ENCODE measurements around the gene ANKRD33B. TPM values are rescaled to one million over a fixed set of nuclear protein-coding genes. Genes with fewer than 3 reads are reported as not detected.

Gene ANKRD33B
- total and polyA plus RNA-seq, 9 of the 15 experiments (the other 6 are each of a cell fraction or from before 2014, with no cell fraction given) = 0.10 to 1.7 (median 0.40) TPM

DNA sequence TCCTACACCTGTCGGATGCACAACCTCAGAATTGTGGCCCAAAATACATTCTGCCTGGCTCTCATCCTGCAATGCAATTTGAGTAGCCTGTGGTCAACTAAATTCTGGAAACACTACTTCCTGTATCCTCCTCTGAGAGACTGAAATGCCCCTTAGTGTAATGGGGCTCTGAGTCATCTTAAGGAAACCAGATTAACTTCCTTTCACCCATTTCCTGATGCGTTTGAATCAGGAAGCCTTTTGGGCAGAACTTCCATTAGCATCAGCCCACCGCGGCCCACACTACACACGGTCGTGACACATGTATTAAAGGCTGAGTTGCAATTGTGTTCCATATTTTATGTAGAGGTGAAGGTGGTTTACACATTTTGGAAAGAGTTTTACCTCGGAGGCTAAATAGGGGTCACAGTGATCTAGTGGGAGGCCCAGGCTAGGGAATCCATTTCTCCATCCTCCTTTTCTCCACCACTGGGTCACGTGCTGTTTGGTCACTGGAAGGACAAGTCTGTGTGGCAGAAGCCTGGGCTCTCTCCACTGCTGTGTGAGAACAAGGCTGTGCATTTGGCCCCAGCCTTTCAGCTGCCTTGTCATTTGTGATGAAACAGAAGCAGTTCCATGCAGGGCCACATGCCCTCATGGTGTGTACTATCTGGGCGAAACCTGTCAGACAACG lies 141.2 kb downstream of the ANKRD33B start (continued):
- TF ChIP-seq CHCHD3 (CRISPR knock-in tag; IDR thresholded peaks at IDR 0.05) = no peak
- peak; percentile 53; the same call in 1 of the 2 replicates for TF ChIP-seq SMARCE1 (IDR thresholded peaks at IDR 0.05)
- TF ChIP-seq RAD51 (IDR thresholded peaks at IDR 0.05; ENCODE audit: borderline replicate concordance, low read depth) = no peak; the same call in 1 of the 2 replicates
- TF ChIP-seq ZNF140 (CRISPR knock-in tag; IDR thresholded peaks at IDR 0.05) = no peak
- TF ChIP-seq BRF1 (IDR thresholded peaks at IDR 0.05; ENCODE audit: borderline replicate concordance, extremely low read depth, insufficient read length) = no peak
- TF ChIP-seq CC2D1A (IDR thresholded peaks at IDR 0.05) = no peak
- TF ChIP-seq, protein P1, sequence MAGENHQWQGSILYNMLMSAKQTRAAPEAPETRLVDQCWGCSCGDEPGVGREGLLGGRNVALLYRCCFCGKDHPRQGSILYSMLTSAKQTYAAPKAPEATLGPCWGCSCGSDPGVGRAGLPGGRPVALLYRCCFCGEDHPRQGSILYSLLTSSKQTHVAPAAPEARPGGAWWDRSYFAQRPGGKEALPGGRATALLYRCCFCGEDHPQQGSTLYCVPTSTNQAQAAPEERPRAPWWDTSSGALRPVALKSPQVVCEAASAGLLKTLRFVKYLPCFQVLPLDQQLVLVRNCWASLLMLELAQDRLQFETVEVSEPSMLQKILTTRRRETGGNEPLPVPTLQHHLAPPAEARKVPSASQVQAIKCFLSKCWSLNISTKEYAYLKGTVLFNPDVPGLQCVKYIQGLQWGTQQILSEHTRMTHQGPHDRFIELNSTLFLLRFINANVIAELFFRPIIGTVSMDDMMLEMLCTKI (IDR thresholded peaks at IDR 0.05; ENCODE audit: partially characterized antibody) = no peak
- TF ChIP-seq CAMTA2 (CRISPR knock-in tag; conservative IDR thresholded peaks at IDR 0.05) = no peak
- TF ChIP-seq NR2F6 (CRISPR knock-in tag; IDR thresholded peaks at IDR 0.05) = no peak
- no peak for TF ChIP-seq CREM (IDR thresholded peaks at IDR 0.05; ENCODE audit: low read depth)
- TF ChIP-seq, protein P2, sequence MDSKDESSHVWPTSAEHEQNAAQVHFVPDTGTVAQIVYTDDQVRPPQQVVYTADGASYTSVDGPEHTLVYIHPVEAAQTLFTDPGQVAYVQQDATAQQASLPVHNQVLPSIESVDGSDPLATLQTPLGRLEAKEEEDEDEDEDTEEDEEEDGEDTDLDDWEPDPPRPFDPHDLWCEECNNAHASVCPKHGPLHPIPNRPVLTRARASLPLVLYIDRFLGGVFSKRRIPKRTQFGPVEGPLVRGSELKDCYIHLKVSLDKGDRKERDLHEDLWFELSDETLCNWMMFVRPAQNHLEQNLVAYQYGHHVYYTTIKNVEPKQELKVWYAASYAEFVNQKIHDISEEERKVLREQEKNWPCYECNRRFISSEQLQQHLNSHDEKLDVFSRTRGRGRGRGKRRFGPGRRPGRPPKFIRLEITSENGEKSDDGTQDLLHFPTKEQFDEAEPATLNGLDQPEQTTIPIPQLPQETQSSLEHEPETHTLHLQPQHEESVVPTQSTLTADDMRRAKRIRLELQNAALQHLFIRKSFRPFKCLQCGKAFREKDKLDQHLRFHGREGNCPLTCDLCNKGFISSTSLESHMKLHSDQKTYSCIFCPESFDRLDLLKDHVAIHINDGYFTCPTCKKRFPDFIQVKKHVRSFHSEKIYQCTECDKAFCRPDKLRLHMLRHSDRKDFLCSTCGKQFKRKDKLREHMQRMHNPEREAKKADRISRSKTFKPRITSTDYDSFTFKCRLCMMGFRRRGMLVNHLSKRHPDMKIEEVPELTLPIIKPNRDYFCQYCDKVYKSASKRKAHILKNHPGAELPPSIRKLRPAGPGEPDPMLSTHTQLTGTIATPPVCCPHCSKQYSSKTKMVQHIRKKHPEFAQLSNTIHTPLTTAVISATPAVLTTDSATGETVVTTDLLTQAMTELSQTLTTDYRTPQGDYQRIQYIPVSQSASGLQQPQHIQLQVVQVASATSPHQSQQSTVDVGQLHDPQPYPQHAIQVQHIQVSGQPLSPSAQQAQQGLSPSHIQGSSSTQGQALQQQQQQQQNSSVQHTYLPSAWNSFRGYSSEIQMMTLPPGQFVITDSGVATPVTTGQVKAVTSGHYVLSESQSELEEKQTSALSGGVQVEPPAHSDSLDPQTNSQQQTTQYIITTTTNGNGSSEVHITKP (IDR thresholded peaks at IDR 0.05; ENCODE audit: partially characterized antibody) = no peak
- TF ChIP-seq ZNF347 (CRISPR knock-in tag; IDR thresholded peaks at IDR 0.05; ENCODE audit: low read depth) = no peak
- TF ChIP-seq, protein P3, sequence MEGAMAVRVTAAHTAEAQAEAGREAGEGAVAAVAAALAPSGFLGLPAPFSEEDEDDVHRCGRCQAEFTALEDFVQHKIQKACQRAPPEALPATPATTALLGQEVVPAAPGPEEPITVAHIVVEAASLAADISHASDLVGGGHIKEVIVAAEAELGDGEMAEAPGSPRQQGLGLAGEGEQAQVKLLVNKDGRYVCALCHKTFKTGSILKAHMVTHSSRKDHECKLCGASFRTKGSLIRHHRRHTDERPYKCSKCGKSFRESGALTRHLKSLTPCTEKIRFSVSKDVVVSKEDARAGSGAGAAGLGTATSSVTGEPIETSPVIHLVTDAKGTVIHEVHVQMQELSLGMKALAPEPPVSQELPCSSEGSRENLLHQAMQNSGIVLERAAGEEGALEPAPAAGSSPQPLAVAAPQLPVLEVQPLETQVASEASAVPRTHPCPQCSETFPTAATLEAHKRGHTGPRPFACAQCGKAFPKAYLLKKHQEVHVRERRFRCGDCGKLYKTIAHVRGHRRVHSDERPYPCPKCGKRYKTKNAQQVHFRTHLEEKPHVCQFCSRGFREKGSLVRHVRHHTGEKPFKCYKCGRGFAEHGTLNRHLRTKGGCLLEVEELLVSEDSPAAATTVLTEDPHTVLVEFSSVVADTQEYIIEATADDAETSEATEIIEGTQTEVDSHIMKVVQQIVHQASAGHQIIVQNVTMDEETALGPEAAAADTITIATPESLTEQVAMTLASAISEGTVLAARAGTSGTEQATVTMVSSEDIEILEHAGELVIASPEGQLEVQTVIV (CRISPR knock-in tag; IDR thresholded peaks at IDR 0.05; ENCODE audit: borderline replicate concordance) = no peak
- no peak for TF ChIP-seq SOX6 (IDR thresholded peaks at IDR 0.05)
- TF ChIP-seq GATAD2A (IDR thresholded peaks at IDR 0.05) = no peak
- no peak for TF ChIP-seq ZNF212 (CRISPR knock-in tag; IDR thresholded peaks at IDR 0.05)
- TF ChIP-seq, protein P4, sequence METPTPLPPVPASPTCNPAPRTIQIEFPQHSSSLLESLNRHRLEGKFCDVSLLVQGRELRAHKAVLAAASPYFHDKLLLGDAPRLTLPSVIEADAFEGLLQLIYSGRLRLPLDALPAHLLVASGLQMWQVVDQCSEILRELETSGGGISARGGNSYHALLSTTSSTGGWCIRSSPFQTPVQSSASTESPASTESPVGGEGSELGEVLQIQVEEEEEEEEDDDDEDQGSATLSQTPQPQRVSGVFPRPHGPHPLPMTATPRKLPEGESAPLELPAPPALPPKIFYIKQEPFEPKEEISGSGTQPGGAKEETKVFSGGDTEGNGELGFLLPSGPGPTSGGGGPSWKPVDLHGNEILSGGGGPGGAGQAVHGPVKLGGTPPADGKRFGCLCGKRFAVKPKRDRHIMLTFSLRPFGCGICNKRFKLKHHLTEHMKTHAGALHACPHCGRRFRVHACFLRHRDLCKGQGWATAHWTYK (CRISPR knock-in tag; IDR thresholded peaks at IDR 0.05) = no peak
- TF ChIP-seq RBM17 (IDR thresholded peaks at IDR 0.05; ENCODE audit: borderline replicate concordance, low read depth, low read length) = no peak
- no peak for TF ChIP-seq HDGF (IDR thresholded peaks at IDR 0.05)
- TF ChIP-seq SRF (CRISPR knock-in tag; IDR thresholded peaks at IDR 0.05) = no peak
- no peak for TF ChIP-seq POLR3A (IDR thresholded peaks at IDR 0.05; ENCODE audit: borderline replicate concordance, extremely low read depth, insufficient read depth, insufficient read length)

All from K562 (cell line).